ENCODE measurements around the gene PPP1R26.
"Not testable (repeated sequence)": the region's sequence is repeated elsewhere in the genome, so short reads cannot be mapped to it uniquely, and the experiment has no call there.

DNA sequence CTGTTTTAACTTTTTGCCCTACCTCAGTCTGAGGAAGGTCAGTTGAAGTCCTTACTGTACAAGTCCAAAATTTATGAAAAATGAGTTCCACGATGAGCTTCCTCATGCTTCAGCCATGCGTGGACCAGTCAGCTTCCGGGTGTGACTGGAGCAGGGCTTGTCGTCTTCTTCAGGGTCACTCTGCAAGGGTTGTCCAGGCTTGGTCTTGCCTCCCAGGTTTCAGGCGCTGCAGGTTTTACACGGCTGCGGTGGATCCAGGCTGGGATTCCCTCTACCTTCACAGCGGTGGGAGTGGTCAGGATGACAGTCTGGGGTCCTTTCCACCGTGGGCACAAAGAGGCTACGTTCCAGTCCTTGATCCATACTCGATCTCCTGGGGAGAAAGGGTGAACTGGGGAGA, 41.9 kb upstream of the PPP1R26 start:
- TF ChIP-seq, protein P1, sequence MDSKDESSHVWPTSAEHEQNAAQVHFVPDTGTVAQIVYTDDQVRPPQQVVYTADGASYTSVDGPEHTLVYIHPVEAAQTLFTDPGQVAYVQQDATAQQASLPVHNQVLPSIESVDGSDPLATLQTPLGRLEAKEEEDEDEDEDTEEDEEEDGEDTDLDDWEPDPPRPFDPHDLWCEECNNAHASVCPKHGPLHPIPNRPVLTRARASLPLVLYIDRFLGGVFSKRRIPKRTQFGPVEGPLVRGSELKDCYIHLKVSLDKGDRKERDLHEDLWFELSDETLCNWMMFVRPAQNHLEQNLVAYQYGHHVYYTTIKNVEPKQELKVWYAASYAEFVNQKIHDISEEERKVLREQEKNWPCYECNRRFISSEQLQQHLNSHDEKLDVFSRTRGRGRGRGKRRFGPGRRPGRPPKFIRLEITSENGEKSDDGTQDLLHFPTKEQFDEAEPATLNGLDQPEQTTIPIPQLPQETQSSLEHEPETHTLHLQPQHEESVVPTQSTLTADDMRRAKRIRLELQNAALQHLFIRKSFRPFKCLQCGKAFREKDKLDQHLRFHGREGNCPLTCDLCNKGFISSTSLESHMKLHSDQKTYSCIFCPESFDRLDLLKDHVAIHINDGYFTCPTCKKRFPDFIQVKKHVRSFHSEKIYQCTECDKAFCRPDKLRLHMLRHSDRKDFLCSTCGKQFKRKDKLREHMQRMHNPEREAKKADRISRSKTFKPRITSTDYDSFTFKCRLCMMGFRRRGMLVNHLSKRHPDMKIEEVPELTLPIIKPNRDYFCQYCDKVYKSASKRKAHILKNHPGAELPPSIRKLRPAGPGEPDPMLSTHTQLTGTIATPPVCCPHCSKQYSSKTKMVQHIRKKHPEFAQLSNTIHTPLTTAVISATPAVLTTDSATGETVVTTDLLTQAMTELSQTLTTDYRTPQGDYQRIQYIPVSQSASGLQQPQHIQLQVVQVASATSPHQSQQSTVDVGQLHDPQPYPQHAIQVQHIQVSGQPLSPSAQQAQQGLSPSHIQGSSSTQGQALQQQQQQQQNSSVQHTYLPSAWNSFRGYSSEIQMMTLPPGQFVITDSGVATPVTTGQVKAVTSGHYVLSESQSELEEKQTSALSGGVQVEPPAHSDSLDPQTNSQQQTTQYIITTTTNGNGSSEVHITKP (tag by site-specific recombination; IDR thresholded peaks at IDR 0.05): not testable (repeated sequence)
- TF ChIP-seq ZNF768 (tag by site-specific recombination; IDR thresholded peaks at IDR 0.05): not testable (repeated sequence)

Measured in HEK293 (cell line).